ENCODE measurements around the gene TENM3.

The TENM3 gene

DNA sequence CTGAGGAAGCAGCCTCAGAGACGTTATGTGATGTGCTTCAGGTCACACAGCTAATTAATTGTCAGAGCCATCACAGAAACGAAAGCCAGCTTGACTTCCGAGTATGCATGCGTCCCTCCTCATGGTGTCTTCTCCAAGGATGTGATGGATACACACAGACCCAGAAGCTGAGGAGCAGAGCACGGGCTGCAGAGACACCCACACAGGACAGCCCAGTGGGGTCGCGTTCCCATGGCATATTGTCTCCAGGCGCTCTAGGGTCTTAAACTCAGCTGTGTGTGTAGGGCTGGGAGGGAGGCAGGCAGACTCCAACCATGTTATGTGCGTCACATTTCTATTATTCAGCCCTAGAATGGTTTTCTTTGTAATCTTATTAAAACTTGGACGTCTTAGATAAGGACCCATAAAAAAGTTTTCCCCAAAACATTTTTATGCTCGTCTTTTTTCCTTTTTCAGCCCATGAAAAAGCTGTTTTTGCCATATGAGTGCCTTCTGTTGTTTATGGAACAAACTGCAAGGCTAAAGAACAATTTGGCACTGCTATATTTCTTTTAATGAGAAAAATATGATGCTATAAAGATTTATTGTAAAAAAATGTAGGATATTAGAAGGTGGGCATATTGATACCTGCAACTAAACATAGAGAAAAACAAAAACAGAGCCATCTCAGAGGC, 48.5 kb downstream of the TENM3 start:
- DNase-seq: no peak

DNA sequence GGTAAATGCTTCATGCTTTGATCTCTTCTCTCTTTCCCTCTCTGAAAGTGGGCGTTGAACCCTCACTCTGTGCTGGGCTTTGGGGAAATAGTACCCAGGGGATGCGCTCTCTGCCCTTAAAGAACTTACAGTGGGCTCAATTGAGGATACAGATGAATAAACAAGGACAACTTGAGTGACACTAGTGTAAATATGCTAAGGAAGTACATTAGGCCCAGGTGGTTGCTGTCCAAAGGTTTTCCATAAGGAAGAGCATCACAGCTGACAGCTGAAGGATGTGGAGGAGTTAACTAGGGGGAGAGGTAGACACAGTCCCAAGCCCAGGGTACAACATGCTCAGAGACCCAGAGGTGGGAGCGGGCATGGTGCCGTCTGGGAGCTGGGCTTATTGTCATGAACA, 49.4 kb downstream of the TENM3 start:
- no peak for DNase-seq

DNA sequence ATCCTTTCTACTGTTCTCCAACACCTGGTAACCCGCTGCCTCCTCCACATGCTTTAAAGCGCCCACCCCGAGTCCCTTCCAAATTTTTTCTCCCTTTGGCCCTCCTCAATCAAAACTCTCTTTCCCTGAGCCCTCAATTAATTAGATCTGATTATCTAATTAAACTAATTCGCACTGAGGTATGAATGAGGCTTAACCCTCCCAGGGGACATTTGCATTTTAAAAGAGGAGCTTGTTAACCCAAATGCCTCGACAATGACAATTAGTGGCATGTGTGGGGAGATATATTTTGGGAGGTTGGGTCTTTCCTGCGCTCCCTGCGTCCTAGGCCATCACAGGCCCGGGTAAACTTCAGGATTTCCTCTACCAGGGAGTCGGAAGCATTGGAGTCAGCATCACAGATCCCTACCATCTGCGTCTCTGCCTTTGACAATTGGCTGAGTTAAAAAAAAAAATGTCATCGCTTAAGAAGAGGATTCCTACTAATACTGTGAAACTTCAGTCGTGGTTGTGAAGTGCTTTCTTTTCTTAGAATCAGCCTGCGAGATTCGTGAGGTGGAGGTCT, 50.6 kb downstream of the TENM3 start:
- no peak for DNase-seq

DNA sequence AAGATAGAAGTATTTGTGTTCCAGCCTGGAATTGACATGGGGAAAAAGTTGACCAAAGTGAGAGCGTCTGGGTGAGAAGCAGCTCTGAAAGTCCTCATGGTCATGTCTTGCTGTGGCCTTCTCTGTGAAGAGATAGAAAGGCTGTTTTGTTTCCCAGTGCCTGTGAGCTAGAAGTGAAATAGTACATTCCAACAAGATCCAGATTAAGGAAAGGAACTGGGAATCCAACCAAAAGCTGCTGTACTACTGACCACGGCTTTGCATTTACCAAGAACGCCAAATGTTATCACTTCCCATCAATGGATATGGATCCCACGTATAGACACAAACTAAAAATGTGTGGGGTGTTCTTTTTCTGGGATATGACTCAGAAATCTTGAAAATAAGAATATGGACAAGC, 51.2 kb downstream of the TENM3 start:
- no peak for DNase-seq

DNA sequence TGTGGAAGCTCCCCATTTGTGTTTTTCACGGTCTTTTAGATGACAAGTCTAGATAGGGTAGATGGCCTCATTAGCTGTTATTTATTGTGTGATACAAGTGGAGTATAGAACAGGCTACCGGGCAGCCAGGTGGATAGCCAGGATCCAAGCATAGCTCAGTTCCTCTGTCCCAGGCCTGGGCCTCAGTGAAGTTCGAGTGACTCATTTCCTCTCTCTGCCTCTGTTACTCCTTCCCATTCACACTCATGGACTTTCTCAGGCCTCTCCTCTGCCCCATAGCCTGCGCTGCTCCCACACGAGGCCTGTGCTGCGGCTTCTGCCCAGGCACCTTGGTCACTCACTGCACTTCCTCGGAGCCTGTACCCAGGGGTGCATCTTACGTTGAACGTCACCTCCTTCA, 54.5 kb downstream of the TENM3 start:
- no peak for DNase-seq

DNA sequence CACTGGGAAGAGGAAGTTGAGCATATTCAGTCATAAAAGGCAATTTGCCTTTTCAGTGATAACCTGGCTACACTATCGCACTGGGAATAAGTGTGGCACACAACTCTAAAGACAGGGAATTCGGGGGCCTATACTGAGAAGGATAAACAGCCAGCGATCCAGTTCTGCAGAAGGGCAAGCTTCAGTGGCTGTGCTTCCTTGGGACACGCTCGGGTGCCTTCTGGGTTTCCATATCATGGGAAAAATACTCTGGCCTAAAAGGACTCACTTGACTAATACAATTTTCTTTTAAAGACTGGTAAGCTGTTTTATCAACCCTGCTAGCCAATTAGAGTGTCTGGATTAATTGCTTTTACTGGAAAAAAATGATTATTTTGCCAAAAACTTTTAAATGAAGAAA, 58.5 kb downstream of the TENM3 start:
- no peak for DNase-seq

DNA sequence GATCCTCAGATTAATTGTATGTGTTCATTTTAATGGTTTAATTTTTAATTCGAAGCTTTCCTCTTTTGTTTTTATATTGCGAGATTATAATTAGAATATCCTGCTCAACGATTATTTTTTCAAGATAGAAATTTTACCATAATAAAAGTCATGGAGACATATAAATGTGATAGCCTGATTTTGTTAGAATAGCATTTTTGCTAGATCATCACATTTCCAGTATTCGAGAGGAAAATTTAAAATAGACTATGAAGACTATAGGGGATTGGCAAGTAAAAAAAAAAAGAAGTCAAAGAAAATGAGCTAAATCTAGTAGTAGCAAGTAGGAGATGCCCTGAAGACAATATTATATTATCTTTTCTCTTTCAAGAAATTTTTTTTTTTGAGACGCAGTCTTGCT, 60.6 kb downstream of the TENM3 start:
- DNase-seq: no peak

DNA sequence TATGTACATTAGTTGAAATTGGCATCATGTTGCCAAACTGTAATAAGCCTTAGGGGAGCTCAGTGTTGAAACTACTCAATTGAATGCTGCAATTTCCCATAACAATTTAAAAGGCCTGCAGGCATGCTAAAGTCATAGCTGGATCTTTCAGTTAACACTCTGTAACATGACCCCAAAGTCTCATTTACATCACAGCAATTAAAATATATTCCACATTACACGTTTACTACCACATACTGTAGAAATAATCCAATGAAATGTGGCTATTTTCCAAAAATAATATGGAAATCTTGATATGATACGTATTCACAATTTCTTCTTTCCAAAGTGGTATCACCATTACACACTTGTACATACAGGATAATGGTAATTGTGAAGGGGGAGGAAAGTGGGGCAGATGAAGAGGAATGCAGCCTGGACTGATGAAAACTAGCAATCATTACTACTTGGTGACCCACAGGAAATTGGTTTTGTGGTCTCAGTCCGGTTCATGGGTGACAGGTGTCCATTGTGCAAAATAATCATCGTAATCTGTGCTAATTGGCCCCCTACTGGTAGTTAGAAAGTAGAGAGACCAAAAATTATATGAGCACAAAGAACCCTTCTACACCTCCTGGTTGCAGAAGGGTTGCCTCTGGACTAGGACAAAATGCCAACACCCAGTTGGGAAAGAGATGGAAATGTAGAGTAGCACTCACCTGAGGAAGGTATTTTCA, 63.7 kb downstream of the TENM3 start:
- no peak for DNase-seq

DNA sequence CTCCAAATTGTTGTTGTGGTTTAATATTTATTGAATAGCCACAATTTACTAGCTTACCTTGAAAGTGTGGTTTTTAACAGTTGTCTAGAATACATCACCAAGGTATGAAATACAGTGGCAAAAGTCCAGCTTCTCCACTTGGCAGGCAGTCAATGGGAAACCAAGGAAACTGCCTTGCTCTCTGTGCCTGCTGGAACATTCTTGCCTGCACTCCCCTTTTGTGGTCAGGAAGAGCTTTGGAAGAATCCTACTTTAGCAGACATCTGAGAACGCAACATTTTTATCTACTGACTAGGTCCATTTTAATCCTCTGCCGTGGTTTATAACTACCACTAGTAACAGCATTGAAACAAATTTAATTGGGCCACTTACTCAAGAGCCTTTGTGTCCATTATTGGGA, 64.5 kb downstream of the TENM3 start:
- no peak for DNase-seq

DNA sequence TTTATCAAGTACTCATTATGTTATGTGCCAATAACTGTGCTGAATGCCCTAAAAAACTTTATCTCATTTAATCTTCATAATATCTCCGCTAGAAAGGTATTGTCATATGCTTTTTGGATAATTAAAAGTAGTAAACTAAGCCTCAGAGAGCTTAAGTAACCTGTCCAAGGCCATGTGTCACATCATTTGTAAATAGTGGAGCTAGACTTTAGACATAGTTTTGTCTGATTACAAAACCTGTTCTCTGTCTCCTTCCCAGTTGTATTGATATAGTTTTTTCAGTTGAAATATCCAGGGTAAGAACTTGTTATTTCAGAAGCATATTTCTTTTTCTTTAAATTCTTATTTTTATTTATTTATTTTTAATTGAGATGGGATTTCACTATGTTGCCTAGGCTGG, 66.7 kb downstream of the TENM3 start:
- no peak for DNase-seq

DNA sequence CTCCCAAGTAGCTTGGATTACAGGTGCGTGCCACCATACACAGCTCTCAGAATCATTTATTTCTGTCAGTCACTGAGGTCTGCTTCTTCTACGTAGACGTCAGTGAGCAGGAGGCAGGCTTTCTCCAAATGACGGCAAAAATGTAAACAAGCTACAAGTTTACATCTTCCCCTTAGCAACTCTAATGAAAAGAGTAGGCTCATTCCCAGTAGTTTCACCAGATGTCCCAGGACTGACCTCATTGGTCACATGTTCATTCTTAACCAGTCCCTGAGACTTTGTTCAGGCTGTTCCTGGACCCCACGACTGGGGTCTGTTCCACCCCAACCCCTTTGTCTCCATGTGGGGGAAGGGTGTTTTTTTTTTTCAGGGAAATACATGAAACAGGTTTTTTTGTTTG, 67.1 kb downstream of the TENM3 start:
- no peak for DNase-seq

DNA sequence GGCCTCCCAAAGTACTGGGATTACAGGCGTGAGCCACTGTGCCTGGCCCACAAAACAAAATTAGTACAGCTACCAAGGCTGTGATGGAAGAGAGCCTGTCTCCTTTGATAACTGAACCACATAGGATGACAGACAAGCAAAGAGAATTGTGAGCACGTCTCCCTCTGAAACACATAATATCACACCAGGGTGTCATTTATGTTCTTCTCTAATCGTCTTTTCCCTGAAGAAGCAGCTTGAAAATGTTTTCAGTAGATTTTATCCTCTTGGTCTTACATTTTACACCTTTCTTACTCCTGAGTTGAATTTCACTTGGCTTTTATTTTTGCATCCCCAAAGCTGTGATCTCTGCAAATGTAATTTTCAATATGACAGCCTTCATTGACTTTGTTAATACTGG, 67.8 kb downstream of the TENM3 start:
- DNase-seq: no peak

DNA sequence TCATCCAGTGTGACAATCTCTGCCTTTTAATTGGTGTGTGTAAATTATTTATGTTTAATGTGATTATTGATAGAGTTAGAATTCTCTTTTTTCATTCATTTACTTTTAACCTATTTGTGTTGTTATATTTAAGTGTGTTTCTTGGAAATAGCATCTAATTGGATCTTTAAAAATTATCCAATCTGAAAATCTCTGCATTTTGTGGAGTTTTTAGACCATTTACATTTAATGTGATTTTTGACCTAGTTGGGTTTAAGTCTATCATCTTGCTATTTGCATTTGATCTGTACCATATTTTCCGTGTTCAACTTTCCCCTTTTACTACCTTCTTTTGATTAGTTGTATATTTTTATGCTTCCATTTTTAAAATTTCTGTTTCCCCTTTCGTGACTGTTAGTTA, 71.3 kb downstream of the TENM3 start:
- no peak for DNase-seq

DNA sequence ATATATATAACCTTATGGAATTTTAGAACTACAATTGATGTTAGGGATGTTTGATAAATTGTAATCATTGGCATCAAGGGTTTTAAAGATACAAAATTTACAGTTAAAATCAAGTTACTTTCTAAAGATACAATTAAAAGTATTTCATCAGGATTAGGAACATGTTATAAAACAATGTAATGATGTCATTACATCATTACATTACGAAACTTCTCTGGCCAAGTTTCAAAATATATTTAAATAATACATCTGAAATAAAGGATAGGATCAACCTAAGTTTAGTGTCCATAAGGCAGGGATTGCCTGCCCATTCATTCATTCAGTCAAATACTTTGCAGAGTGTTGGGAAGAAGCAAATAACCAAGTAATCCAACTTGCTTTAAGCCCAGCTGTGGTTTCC, 75.1 kb downstream of the TENM3 start:
- DNase-seq: no peak

DNA sequence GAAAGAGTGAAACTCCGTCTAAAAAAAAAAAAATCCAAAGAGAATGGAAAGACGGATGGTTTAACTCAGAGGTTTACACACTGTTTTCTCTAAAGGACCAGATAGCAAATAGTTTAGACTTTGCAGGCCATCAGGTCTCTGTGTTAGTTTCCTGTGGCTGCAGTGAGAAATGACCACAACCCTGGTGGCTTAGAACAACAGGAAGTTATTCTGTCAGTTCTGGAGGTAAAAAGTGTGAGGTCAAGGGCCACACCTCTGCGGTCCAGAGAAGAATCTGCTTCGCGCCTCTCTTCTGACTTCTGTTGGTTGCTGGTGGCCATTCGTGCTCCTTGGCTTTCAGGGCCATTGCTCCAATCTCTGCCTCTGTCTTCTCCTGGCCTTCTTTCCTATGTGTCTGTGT, 76.9 kb downstream of the TENM3 start:
- no peak for DNase-seq

DNA sequence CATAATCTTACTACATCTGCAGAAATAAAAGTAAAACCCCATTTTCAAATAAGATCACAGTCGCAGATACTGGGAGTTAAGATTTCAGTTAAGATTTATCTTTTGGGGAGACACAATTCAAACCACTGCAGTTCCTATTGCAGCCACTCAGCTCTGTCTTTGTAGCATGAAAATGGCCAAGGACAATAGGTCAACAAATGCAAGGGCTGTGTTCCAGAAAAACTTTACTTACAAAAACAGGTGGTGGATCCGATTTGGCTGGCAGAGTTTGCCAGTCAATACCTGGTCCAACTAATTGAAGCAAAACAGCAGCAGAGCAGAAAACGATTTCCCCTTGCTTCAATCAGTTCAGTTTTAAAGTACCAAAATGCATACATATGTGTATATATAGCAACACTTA, 77.4 kb downstream of the TENM3 start:
- DNase-seq: no peak

DNA sequence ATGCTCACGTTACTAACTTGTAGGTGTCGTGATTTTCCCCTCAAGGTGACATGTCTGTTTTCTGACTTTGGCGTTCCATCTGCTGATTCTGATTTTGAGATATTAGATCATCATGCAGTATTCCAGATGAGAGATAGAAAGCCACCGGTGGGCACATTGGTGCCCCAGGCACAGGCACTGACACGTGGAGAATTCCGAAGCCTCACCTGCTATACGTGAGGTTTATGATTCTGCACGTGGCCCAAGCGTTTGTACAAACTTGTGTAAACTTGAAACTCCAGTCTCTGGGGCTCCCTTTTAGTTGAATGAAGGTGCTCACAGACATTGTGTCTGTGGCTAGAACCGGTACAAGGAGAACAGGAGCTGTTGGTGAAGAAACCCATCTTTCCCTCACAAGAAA, 81.1 kb downstream of the TENM3 start:
- DNase-seq: no peak

DNA sequence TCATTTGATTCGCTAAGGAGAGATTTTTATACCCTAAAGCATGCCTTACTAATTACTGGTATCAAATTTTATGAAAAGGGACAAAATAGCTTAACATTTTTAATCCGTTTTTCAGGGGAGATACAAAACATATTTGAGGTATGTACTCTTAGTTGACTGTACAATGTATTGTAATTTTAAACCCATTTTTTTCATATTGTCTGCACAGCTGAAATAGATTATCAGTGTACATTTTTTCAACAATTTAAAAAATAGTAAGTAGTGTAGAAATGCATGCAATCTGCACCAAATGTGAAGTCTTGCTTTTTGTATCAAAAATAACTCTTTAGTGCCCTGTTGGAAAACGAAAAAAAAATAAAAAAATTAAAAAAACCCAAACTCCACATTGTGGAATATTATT, 82.2 kb downstream of the TENM3 start:
- DNase-seq: no peak

DNA sequence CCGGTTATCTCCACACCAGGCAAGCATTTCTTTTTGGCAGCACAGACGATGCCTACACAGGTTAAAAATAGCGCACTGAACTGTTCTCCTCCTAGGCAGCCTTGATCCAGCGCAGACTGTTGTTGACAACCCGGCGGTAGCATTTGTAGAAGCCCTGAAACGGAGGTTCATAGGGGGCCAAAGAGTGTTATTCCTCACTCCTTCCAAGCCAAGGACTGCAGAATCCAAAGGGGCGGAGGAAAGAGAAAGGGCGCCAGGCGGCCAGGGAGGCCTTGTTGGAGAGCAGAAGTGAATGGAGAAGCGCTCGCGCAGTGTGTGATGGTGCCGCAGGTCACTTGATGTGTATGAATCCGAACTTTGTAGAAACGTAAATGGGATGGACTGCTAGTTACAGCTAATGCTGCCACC, 82.7 kb downstream of the TENM3 start:
- DNase-seq: no peak

DNA sequence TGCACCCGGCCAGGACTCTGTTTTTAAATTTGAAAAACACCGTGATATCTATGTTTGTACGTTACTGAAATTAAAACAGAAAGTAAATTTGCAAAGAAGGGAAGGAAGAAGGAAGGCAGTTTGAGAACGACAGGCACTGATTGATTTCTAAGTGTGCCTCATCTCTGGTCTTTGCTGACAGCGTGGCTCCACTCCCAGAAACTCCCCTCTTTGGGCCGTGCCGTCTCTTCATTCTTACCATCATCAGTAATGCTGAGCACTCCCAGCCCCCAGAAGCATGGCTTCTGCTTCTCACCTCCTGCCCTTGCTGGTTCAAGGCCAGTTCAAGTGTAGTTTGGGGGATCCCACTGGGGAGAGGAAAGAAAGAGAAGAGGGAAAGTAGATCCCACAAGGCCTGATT, 85.3 kb downstream of the TENM3 start:
- no peak for DNase-seq

DNA sequence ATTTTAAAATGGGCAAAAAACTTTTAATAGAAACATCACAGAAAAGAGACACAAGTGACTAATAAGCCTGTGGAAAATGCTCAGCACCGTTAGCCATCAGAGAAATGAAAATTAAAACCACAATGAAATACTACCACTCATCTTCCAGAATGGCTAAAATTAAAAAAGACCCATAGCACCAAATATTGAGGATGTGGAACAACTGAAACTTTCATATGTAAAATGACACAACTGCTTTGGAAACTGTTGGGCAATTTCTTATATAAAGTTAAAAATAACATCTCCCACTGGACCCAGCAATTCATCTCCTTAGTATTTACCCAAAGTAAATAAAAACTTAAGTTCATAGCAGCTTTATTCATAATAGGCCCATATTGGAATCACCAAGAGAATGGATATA, 94.2 kb downstream of the TENM3 start:
- DNase-seq: no peak

DNA sequence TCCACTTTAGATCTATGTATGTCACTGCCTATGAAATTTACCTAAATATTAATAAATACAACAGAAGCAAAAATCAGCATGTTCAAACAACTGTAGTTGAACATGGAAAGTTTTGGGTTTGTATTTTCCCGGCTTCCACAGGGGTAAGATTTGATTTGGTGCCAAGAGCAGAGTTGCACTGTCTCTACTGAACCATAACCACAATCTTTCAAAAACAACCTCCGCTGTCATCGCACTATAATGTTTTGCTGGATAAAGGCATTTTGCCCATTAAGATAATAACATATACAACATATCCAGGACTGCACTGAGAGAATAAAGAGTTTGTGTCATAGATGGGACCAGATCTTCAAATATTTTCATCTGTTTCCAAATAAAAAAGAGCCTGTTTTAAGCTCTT, 94.9 kb downstream of the TENM3 start:
- peak in 1 of 3 donors; percentile 16 for DNase-seq

DNA sequence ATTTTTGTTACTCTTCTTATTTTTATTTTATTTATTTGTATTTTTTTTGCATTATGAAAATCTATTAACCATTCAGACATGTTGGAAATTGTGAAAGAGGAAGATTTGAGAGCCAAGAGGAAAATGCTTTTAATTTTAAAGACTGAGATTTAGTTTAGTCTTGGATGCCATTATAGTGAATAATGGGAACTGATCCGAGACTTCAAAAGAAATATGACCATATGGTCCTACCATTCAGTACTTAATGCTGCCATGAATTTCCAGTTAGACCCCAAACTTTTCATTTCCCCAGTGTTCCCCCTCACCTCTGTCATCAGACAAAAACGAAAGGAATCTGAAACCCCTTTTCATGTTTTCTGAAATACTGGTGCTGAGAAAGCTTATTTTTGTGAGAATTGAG, 95.5 kb downstream of the TENM3 start:
- DNase-seq: peak in 1 of 3 donors; percentile 15

DNA sequence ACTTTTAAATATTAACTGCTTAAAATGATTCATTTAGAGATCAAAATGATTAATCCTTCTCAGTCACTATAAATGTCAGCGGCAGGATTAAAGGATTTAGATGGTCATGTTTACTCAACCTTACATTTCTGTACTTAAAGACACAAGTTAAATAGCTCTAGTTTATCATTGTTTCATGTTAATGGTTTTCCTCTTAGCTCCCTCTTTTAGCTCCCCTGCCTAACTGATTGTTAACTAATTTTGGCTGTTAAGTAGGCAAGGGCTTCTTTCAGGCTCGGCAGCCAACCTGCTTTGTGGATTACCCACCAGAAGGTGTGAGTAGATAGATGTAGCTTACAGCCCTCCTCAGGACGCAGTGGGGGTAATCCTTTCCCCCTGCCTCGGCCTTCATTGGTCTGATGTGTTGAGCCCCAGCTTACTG, 96.0 kb downstream of the TENM3 start:
- no peak for DNase-seq

DNA sequence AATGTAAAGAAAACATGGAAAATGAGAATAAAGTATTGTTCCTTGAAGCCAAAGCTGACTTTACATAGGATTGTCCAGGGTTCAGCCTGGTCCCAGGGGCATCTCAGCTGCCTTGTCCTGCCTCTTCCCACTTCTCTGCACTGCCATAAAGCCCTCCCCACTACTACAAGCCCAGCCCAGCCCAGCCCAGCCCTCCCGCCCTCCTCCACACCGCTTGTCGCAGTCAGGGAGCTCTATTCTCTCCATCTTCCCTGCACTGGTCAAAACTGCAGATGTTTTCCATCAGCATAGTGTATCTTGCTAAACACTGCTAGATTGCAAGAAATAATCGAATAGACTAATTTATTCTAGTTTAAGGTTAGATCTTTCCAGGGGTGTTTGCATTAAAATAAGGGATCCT, 100.3 kb downstream of the TENM3 start:
- no peak for DNase-seq

All from suppressor macrophage treated with lipopolysaccharide for 1 hour (primary cell).